Non-pigmented ciliary epithelial cell (primary cell): Measurements from ENCODE around the gene SULT1E1.

Source experiments
- DNase-seq: peaks from one replicate; pipeline ENCODE4 v3.0.0-alpha.2; 2010; ENCODE audit warnings: low read depth

SULT1E1 gene

DNA sequence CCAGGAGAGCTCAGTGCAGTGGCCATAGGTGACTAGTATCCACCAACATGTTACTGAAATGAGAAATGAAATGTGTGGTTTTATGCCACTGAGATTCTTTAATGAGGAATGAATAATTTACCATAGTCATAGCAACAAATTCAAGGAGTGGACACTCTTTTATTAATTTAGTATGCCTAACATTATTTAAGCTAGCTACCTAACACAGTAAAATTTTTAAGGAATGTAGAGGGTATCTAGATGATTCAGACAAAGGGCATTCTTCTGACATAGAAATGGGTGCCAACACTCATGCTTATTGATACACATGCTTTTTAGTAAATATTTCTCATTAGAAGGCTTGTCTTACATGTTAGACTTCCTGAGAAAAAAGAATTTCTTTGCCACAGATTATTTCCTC, 66.2 kb downstream of the SULT1E1 start:
- DNase-seq, result no peak
